EH (cell line): ENCODE results near the gene SRM.
"Not testable (repeated sequence)": the region's sequence is repeated elsewhere in the genome, so short reads cannot be mapped to it uniquely, and the experiment has no call there.

Experiments used
- DNase-seq: peaks from one replicate; pipeline ENCODE4 v3.0.0-alpha.2; 2015; ENCODE audit warnings: low read depth

SRM gene

GRCh38 chr1:11064942-11065341 lies 5.1 kb upstream of the SRM start:
- DNase-seq: no peak

GRCh38 chr1:11063937-11064537 lies 4.2 kb upstream of the SRM start:
- DNase-seq: not testable (repeated sequence)

GRCh38 chr1:11062965-11063401 lies 3.2 kb upstream of the SRM start:
- DNase-seq: peak; percentile 40

- DNase-seq: no peak
Measured at GRCh38 chr1:11061652-11062365, 2.0 kb upstream of the SRM start.

- DNase-seq: peak; percentile 14
Measured at GRCh38 chr1:11059155-11059967, 457 bp downstream of the SRM start.

- no peak for DNase-seq
Measured at GRCh38 chr1:11058595-11059154, 1.1 kb downstream of the SRM start.

- DNase-seq: no peak
Measured at GRCh38 chr1:11058026-11058425, 1.8 kb downstream of the SRM start.

GRCh38 chr1:11057477-11057876 lies 2.3 kb downstream of the SRM start:
- DNase-seq: no peak

- no peak for DNase-seq
Measured at GRCh38 chr1:11056504-11056903, 3.3 kb downstream of the SRM start.

GRCh38 chr1:11055676-11056075 lies 4.1 kb downstream of the SRM start:
- DNase-seq: no peak

- DNase-seq: no peak
Measured at GRCh38 chr1:11054666-11055065, 5.2 kb downstream of the SRM start.

GRCh38 chr1:11054181-11054580 lies 5.6 kb downstream of the SRM start:
- DNase-seq: no peak

- DNase-seq: peak; percentile 41
Measured at GRCh38 chr1:11053758-11054137, 6.1 kb downstream of the SRM start.

- DNase-seq: peak; percentile 12
Measured at GRCh38 chr1:11052839-11053757, 6.7 kb downstream of the SRM start.

- DNase-seq: peak; percentile 33
Measured at GRCh38 chr1:11051781-11052511, 7.9 kb downstream of the SRM start.

GRCh38 chr1:11051121-11051520 lies 8.7 kb downstream of the SRM start:
- DNase-seq: not testable (repeated sequence)

- no peak for DNase-seq
Measured at GRCh38 chr1:11046625-11047365, 13.0 kb downstream of the SRM start, which contains the start of gene MASP2. Gene MASP2 (minus strand): TSS chr1:11047239. CDS start chr1:11047207, 32 bp downstream.

- no peak for DNase-seq
Measured at GRCh38 chr1:11046270-11046566, 13.6 kb downstream of the SRM start.

- DNase-seq: no peak
Measured at GRCh38 chr1:11045428-11046269, 14.2 kb downstream of the SRM start.
